Fibroblast of the aortic adventitia (primary cell): ENCODE measurements around the gene CAD. TPM values are rescaled to one million over a fixed set of nuclear protein-coding genes. Genes with fewer than 3 reads are reported as not detected.

ENCODE experiments used
- DNase-seq: peaks from one replicate; pipeline ENCODE4 v3.0.0-alpha.2; 2010; ENCODE audit warnings: low read depth
- H3K4me3 ChIP-seq: 2 replicates; pipeline ENCODE4 v1.5.1; 2011; ENCODE audit warnings: low read depth, mild to moderate bottlenecking, control low read depth, low read length, moderate library complexity
- total RNA-seq: library from RNA; depleted of rRNA; stranded (reverse); fragments of >200 nt; gene quantifications from 2 replicates; pipeline ENCODE4 v1.2.3, GENCODE V29; 2012; ENCODE audit warnings: low replicate concordance
- TF ChIP-seq, protein P1 (sequence below): IDR thresholded peaks from 2 replicates; pipeline ENCODE4 v1.5.1; 2011; ENCODE audit warnings: mild to moderate bottlenecking, low read length, control low read depth, inconsistent platforms; ENCODE audit not compliant: insufficient read depth

CAD gene
- total RNA-seq, 1 donor, result 35.5 TPM

DNA sequence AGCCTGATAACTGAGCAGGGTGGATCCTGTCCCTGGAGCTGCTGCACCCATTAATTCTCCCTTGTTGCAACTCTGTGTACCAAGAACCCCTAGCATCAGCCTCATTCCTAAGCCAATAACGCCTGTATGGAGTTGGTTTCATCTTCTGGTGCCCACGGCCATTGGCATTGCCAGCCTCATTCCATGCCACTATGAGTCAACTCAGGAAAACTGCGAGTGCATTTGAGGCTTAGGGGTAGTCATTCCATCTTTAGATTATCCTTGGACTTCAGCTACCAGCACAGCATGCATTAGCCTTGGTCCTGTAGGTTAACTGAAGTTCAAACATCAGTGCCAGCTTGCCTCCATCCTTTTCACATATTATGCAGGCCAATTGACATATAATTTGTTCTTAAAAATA, 63.7 kb downstream of the CAD start:
- TF ChIP-seq, protein P1, sequence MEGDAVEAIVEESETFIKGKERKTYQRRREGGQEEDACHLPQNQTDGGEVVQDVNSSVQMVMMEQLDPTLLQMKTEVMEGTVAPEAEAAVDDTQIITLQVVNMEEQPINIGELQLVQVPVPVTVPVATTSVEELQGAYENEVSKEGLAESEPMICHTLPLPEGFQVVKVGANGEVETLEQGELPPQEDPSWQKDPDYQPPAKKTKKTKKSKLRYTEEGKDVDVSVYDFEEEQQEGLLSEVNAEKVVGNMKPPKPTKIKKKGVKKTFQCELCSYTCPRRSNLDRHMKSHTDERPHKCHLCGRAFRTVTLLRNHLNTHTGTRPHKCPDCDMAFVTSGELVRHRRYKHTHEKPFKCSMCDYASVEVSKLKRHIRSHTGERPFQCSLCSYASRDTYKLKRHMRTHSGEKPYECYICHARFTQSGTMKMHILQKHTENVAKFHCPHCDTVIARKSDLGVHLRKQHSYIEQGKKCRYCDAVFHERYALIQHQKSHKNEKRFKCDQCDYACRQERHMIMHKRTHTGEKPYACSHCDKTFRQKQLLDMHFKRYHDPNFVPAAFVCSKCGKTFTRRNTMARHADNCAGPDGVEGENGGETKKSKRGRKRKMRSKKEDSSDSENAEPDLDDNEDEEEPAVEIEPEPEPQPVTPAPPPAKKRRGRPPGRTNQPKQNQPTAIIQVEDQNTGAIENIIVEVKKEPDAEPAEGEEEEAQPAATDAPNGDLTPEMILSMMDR, result no peak

DNA sequence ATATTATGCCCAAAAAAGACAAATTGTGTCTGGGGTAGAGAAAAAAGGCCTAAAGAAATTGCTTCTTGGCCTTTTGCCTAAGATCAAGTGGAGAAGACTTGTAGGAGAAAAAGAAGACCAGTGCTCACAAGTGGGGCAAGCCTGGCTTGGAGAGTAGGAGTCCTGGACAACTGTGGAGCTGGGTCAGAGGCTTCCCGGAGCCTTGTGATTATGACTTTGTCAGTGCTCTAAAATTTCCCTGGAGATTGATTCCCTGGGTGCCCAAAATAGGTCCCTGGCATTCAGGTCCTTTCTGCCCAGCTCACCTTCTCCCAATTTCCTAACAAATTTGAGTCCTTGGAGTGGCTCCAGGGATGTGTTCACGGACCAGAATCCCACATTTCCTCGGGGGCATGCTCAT, 64.3 kb downstream of the CAD start:
- H3K4me3 ChIP-seq, result no peak overlapping the region
- TF ChIP-seq, protein P1, result no peak
- no peak for DNase-seq

More for the DNA sequence above, 63.7 kb downstream of the CAD start:
- H3K4me3 ChIP-seq, result no peak overlapping the region
- DNase-seq, result no peak

DNA sequence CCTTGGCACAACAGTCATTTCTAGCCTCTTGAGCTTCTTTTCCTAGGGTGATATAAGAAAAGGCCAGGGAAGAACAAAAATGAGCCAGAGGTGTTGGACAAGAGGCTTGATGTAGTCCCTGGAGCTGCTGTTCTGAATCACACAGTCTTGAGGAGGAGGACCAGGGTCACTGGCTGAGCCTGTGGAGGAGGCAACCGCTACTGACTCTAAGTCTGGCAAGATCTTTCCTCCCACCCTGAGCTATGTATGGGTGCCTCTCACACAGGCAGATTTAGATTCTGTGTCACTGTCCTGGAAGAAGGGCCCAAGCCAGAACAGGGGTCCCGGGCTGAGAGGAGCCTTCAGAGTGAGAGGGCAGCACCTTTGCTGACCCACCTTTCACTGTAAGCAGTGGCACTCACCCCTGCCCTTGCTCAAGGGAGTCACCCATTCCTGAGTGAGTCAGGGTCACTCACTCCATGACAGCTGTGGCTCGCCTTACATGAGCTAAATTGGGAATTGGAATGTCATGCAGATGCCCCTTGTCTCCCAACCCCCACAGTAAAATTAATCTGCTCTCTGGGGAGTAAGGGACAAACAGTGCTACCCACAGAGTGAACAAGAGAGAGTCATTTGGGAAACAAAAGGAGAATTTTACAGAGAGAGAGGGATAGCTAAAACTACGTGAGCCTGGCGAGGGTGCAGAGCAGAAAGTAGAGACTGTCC, 64.8 kb downstream of the CAD start, which contains the start of gene TRIM54:
Gene TRIM54, plus strand, starts transcription at position 575 of the 705 bp plus-strand sequence. CDS start 303 bp downstream, outside the sequence.
- DNase-seq, result no peak
- TF ChIP-seq, protein P1, result no peak
- no peak within 1 kb of the TSS for H3K4me3 ChIP-seq

DNA sequence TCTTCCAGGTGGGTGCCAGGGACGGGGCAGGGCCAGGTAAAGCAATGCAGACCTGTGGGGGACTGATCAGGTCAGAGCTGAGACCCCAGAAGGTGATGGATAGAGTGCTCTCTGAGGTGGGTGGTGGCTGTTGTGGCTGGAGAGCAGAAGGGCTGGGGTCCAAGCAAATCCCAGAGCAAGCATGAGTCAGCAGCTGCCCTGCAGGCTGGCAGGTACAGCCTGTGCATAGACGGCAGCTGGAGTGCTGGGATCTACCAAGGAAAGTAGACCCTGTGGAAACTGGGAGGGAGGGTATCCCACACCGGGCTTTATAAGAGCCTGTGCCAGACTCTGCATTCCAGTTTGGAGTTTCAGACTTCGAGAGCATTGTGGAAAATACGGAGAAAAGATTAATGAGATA, 65.7 kb downstream of the CAD start:
- DNase-seq, result no peak
- TF ChIP-seq, protein P1, result no peak
- no peak overlapping the region for H3K4me3 ChIP-seq

DNA sequence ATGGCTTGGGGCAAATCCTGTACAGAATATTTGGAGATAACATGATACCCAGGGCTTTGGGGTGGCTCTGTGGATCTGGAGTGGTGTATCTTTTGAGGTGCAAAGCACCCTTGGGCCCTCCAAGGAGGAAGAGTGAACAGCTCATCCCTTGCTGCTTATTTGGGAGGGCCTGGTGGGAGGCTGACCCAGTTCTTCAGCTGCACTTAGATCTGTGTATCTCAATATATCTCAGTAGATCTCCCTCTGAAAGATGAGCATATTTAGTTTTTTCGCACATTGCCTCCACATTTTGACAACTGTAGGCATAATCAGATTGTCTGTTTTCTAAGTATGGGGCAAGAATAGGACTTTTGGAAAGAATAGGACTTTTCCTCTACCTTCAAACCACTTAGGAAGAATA, 67.8 kb downstream of the CAD start:
- TF ChIP-seq, protein P1, result no peak
- H3K4me3 ChIP-seq, result no peak overlapping the region
- no peak for DNase-seq

DNA sequence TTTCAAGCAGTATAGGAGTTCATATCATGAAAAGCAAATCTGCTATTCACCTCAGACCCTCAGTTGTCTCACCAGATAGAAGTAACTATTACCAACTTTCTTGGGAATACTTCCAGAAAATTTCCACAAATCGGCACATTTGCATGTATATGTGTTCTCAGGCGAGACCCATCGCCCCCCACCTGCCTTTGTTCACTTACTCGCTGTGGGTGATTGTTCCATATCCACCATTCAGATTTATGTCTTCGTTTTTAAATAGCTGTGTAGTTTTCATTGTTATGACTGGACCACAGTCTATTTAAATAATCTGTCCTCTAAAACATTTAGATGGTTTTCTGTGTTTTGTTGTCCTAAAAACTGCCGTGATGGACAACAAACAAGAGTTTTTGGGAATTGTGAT, 68.3 kb downstream of the CAD start:
- no peak for DNase-seq
- TF ChIP-seq, protein P1, result no peak
- no peak overlapping the region for H3K4me3 ChIP-seq

DNA sequence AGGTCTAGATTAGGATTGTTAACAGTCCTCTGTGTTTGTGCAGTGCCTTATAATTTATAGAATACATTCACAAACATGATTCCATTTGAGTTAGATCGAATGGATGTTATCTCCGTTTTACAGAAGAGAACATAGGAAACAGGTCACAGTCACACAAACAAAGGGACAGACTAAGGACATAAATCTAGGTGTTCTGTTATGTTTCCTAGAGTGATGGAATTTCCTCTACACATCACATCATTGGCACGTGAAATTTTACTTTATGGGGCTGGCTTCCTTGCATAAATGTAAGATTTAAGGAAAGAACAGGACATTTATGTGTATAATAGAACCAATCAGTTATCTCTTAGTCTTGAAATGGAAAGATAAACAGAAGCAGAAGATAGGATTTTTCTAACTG, 71.4 kb downstream of the CAD start:
- DNase-seq, result no peak
- TF ChIP-seq, protein P1, result no peak
- no peak overlapping the region for H3K4me3 ChIP-seq
